Measurements from ENCODE around the gene CPA1.

Gene CPA1

GRCh38 chr7:130432886-130433285 lies 52.6 kb downstream of the CPA1 start:
- no peak for DNase-seq

- DNase-seq, result no peak
Measured at GRCh38 chr7:130433301-130433700, 53.0 kb downstream of the CPA1 start.

- DNase-seq, result no peak
Measured at GRCh38 chr7:130435311-130435854, 55.1 kb downstream of the CPA1 start.

- no peak for DNase-seq
Measured at GRCh38 chr7:130436253-130436652, 56.0 kb downstream of the CPA1 start.
